ENCODE measurements around the gene PYM1.

DNA sequence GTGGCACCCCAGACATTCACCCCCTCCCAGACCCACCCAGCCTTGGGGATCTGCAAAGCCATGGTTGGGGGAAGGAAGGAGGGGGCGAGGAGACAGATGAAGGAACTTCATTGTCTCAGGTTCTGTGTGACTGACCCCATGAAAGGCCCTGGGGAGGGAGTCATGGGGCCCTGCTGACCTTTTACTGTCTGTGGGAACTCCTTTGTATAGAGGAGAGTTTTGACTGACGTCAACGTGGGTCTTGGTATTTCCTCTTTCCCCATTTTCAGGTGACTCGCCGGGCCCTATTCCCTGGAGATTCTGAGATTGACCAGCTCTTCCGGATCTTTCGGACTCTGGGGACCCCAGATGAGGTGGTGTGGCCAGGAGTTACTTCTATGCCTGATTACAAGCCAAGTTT, 43.1 kb upstream of the PYM1 start:
- TF ChIP-seq, protein P1, sequence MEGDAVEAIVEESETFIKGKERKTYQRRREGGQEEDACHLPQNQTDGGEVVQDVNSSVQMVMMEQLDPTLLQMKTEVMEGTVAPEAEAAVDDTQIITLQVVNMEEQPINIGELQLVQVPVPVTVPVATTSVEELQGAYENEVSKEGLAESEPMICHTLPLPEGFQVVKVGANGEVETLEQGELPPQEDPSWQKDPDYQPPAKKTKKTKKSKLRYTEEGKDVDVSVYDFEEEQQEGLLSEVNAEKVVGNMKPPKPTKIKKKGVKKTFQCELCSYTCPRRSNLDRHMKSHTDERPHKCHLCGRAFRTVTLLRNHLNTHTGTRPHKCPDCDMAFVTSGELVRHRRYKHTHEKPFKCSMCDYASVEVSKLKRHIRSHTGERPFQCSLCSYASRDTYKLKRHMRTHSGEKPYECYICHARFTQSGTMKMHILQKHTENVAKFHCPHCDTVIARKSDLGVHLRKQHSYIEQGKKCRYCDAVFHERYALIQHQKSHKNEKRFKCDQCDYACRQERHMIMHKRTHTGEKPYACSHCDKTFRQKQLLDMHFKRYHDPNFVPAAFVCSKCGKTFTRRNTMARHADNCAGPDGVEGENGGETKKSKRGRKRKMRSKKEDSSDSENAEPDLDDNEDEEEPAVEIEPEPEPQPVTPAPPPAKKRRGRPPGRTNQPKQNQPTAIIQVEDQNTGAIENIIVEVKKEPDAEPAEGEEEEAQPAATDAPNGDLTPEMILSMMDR (IDR thresholded peaks at IDR 0.05; ENCODE audit: poor library complexity, severe bottlenecking) = no peak
- no peak for TF ChIP-seq SMC3 (conservative IDR thresholded peaks at IDR 0.05; ENCODE audit: poor library complexity)
- TF ChIP-seq, protein P2, sequence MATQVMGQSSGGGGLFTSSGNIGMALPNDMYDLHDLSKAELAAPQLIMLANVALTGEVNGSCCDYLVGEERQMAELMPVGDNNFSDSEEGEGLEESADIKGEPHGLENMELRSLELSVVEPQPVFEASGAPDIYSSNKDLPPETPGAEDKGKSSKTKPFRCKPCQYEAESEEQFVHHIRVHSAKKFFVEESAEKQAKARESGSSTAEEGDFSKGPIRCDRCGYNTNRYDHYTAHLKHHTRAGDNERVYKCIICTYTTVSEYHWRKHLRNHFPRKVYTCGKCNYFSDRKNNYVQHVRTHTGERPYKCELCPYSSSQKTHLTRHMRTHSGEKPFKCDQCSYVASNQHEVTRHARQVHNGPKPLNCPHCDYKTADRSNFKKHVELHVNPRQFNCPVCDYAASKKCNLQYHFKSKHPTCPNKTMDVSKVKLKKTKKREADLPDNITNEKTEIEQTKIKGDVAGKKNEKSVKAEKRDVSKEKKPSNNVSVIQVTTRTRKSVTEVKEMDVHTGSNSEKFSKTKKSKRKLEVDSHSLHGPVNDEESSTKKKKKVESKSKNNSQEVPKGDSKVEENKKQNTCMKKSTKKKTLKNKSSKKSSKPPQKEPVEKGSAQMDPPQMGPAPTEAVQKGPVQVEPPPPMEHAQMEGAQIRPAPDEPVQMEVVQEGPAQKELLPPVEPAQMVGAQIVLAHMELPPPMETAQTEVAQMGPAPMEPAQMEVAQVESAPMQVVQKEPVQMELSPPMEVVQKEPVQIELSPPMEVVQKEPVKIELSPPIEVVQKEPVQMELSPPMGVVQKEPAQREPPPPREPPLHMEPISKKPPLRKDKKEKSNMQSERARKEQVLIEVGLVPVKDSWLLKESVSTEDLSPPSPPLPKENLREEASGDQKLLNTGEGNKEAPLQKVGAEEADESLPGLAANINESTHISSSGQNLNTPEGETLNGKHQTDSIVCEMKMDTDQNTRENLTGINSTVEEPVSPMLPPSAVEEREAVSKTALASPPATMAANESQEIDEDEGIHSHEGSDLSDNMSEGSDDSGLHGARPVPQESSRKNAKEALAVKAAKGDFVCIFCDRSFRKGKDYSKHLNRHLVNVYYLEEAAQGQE (IDR thresholded peaks at IDR 0.05; ENCODE audit: borderline replicate concordance) = no peak
- TF ChIP-seq POLR2AphosphoS5 (IDR thresholded peaks at IDR 0.05) = no peak
